ENCODE data around the gene ESRRG.

Gene ESRRG

DNA sequence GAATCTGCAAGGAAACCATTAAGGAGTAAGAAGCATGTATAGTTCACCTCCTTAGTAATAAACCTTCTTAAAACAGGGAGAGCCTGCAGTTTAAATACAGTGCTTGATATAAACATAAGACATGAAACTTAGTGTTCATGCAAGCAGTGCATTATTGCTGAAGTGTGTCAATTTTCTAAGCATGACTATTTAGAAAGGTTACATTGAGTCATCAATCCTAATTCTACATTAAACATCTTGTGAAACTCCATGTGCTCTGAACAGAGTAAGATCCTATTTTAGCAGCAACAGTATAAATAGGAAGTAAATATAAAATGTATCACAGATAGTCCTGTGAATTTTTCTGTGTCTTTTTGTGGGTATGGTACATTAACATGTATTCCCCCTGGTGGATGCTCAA is 135.5 kb downstream of the ESRRG start:
- Histone ChIP-seq H3K27ac (ENCODE audit: insufficient read depth, low read length, poor library complexity, severe bottlenecking) (no peak overlapping the region), H3K36me3 (ENCODE audit: control insufficient read depth, insufficient read depth, low read length) (no peaks in the 10 kb centered on the region), H3K27me3 (replicated peaks; ENCODE audit: control insufficient read depth, insufficient read depth, low read length, poor library complexity, severe bottlenecking) (no peaks in the 10 kb centered on the region), H3K4me1 (ENCODE audit: control insufficient read depth, insufficient read depth, low read length, poor library complexity, severe bottlenecking) (no peaks in the 10 kb centered on the region), H3K4me3 (ENCODE audit: insufficient read depth, low read depth, low read length, poor library complexity, severe bottlenecking) (no peak overlapping the region), H3K9me3 (ENCODE audit: control insufficient read depth, low read length) (no peaks in the 10 kb centered on the region)
- no peak for DNase-seq

DNA sequence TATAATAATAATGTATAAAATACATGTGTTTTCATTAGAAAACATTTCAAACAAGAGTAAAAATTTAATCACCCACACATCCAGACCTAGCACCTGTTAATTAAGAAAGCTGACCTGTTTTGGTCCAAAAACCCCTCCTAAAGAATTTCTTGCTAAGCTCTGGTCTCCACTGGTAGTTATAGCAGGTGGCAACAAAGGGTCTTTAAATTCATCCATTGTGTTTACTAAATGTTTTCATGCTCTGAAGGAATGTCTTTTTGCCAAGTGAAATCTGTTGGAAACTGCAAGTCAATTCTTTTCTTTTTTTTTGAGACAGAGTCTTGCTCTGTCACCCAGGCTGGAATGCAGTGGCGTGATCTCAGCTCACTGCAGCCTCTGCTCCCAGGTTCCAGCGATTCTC is 141.1 kb downstream of the ESRRG start:
- H3K9me3 ChIP-seq (ENCODE audit: control insufficient read depth, low read length): no peaks in the 10 kb centered on the region
- H3K36me3 ChIP-seq (ENCODE audit: control insufficient read depth, insufficient read depth, low read length): no peaks in the 10 kb centered on the region
- H3K27ac ChIP-seq (ENCODE audit: insufficient read depth, low read length, poor library complexity, severe bottlenecking): no peak overlapping the region
- H3K4me1 ChIP-seq (ENCODE audit: control insufficient read depth, insufficient read depth, low read length, poor library complexity, severe bottlenecking): no peaks in the 10 kb centered on the region
- H3K4me3 ChIP-seq (ENCODE audit: insufficient read depth, low read depth, low read length, poor library complexity, severe bottlenecking): no peak overlapping the region
- no peak for DNase-seq
- H3K27me3 ChIP-seq (replicated peaks; ENCODE audit: control insufficient read depth, insufficient read depth, low read length, poor library complexity, severe bottlenecking): no peaks in the 10 kb centered on the region

DNA sequence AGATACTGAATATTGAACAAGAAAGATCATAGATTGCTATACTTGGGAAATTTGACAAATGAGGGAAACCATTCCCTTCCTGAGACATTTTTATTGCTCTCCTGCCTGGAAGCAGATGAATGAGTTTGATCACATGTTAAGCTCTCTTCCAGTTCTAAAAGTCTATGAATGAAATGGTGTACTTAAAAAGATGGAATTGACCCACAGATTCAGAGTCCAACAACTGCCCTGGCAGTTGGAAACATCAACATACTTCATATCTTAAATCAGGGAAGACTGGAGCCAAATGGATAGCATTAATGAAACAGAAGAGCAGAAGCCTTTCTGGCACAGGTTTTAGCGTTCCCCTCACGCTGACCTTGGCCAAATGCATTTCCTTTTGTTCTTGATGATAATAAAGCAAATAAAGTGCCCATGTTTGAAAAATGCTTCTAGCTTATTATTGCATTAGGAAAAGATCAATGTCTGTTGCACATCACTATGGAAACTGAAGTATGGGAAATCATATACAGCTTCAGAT is 142.6 kb downstream of the ESRRG start:
- H3K9me3 ChIP-seq (ENCODE audit: control insufficient read depth, low read length): no peaks in the 10 kb centered on the region
- no peaks in the 10 kb centered on the region for H3K4me1 ChIP-seq (ENCODE audit: control insufficient read depth, insufficient read depth, low read length, poor library complexity, severe bottlenecking)
- H3K27ac ChIP-seq (ENCODE audit: insufficient read depth, low read length, poor library complexity, severe bottlenecking): no peak overlapping the region
- H3K36me3 ChIP-seq (ENCODE audit: control insufficient read depth, insufficient read depth, low read length): no peaks in the 10 kb centered on the region
- DNase-seq: no peak
- H3K27me3 ChIP-seq (replicated peaks; ENCODE audit: control insufficient read depth, insufficient read depth, low read length, poor library complexity, severe bottlenecking): no peaks in the 10 kb centered on the region
- no peak overlapping the region for H3K4me3 ChIP-seq (ENCODE audit: insufficient read depth, low read depth, low read length, poor library complexity, severe bottlenecking)

DNA sequence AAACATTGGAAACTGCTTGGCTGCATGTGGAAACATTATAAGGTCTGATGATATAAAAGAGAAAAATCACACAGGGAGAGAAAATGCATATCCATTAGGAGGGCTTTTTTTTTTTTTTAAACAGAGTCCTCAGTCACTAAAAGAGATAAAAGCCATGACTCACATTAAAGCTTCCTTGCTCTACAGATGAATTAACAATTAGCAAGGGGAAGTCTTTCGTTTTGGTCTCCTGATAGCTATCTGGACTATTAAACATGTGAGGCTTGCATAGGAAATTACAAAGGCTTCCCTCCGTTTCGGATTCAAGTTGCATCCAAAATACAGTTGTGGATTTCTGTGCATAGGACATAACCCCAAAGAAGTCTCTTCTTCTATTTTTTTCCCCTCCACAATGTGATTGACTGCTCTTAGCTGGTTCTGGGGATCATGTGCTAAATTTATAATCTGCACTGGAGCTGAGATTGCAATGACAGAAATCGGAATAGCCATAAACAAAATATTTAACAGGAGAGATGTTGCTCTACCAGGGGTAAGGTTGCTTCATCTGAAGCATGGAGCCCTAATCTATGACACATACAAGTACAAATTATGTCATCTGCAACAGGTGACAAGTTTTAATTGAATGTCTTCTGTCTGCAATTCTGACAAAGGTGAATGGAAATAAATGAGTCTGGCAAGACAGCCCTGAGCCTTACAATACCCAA is 146.8 kb downstream of the ESRRG start:
- Histone ChIP-seq H3K27ac (ENCODE audit: insufficient read depth, low read length, poor library complexity, severe bottlenecking) (no peak overlapping the region), H3K27me3 (replicated peaks; ENCODE audit: control insufficient read depth, insufficient read depth, low read length, poor library complexity, severe bottlenecking) (no peaks in the 10 kb centered on the region), H3K4me1 (ENCODE audit: control insufficient read depth, insufficient read depth, low read length, poor library complexity, severe bottlenecking) (no peaks in the 10 kb centered on the region), H3K36me3 (ENCODE audit: control insufficient read depth, insufficient read depth, low read length) (no peaks in the 10 kb centered on the region), H3K9me3 (ENCODE audit: control insufficient read depth, low read length) (no peaks in the 10 kb centered on the region), H3K4me3 (ENCODE audit: insufficient read depth, low read depth, low read length, poor library complexity, severe bottlenecking) (no peak overlapping the region)
- no peak for DNase-seq

DNA sequence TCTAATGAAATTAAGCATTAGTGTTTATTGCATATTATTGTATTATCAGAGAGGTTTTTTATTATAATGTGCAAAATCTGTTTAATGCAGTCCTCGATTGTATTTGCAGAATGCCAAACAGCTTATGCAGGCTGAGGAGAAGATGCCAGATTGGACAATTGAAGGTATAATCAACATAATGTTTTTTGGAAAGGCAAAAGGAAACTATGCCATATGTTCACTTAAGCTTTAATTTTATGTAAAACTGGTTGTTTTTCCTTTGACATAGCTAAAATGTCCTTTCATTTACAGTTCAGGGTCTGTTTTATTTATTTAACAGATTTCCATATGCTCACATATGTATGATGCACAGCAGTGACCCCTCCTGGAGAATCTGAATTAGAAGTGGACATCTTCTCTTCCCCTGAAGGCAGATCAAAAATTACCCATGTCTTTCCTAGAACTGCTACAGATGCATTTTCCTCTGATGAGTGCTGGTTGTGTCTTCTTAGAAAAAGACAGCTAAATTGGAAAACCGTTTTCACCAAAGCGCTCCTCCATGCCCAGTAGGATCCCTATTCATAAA is 156.5 kb downstream of the ESRRG start:
- no peaks in the 10 kb centered on the region for H3K36me3 ChIP-seq (ENCODE audit: control insufficient read depth, insufficient read depth, low read length)
- H3K27ac ChIP-seq (ENCODE audit: insufficient read depth, low read length, poor library complexity, severe bottlenecking): no peak overlapping the region
- H3K4me1 ChIP-seq (ENCODE audit: control insufficient read depth, insufficient read depth, low read length, poor library complexity, severe bottlenecking): no peaks in the 10 kb centered on the region
- H3K9me3 ChIP-seq (ENCODE audit: control insufficient read depth, low read length): no peaks in the 10 kb centered on the region
- no peak for DNase-seq
- H3K4me3 ChIP-seq (ENCODE audit: insufficient read depth, low read depth, low read length, poor library complexity, severe bottlenecking): no peak overlapping the region
- H3K27me3 ChIP-seq (replicated peaks; ENCODE audit: control insufficient read depth, insufficient read depth, low read length, poor library complexity, severe bottlenecking): no peaks in the 10 kb centered on the region

DNA sequence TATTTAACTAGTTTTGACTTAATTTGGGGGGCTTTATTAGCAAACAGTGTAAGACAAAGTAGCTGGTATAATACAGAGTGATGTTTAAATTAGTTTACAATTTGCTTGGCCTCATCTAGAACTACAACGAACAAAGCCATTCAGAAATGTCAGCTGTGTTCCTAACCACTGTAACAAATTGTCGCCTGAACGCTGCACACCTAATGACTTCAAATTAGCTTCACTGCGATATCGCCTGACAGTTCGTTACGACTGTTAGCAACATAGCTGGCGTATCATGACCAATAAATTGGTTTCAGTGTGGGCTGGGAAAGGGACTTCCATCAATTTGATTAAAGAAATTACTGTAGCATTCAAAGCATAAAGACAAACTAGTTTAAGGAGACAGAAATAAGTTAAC is 160.1 kb downstream of the ESRRG start:
- no peak overlapping the region for H3K27ac ChIP-seq (ENCODE audit: insufficient read depth, low read length, poor library complexity, severe bottlenecking)
- no peaks in the 10 kb centered on the region for H3K4me1 ChIP-seq (ENCODE audit: control insufficient read depth, insufficient read depth, low read length, poor library complexity, severe bottlenecking)
- no peak overlapping the region for H3K4me3 ChIP-seq (ENCODE audit: insufficient read depth, low read depth, low read length, poor library complexity, severe bottlenecking)
- no peaks in the 10 kb centered on the region for H3K36me3 ChIP-seq (ENCODE audit: control insufficient read depth, insufficient read depth, low read length)
- no peaks in the 10 kb centered on the region for H3K9me3 ChIP-seq (ENCODE audit: control insufficient read depth, low read length)
- H3K27me3 ChIP-seq (replicated peaks; ENCODE audit: control insufficient read depth, insufficient read depth, low read length, poor library complexity, severe bottlenecking): no peaks in the 10 kb centered on the region
- DNase-seq: no peak

DNA sequence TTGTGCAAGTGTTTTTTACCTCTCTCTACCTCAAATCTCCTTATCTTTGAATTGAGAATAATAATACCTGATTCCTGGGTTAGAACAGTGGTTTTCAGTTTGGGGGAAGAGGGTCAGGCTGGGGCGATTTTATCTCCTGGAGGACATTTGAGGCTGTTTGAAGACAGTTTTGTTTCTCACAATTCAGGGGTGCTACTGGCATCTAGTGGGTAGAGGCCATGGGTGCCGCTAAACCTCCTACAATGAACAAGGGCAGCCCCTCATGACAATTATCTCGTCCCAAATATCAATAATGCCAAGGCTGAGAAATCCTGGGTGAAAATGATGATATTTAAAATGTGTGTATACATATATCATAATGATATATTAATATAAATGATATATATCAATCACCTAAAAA is 160.8 kb downstream of the ESRRG start:
- Histone ChIP-seq H3K4me3 (ENCODE audit: insufficient read depth, low read depth, low read length, poor library complexity, severe bottlenecking) (no peak overlapping the region), H3K27me3 (replicated peaks; ENCODE audit: control insufficient read depth, insufficient read depth, low read length, poor library complexity, severe bottlenecking) (no peaks in the 10 kb centered on the region)
- no peak for DNase-seq

DNA sequence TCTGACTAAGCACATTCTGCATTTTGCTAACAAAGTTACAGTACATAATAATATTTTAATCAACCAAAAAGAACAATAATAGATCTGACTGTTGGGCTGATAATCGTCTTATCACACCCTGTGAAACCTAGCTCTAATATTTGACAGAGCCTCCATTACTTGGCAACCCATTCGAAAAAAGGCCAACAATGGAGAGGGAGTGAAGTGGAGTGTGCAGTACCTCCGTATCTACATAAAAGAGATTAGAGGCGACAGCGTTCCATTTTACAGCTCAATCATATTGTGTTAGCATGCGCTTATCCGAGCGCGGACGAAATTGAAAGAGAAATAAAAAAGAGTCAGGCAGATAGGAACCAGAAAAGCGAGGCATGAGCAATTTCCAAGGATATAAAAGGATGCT is 162.7 kb downstream of the ESRRG start:
- Histone ChIP-seq H3K27me3 (replicated peaks; ENCODE audit: control insufficient read depth, insufficient read depth, low read length, poor library complexity, severe bottlenecking) (no peaks in the 10 kb centered on the region), H3K9me3 (ENCODE audit: control insufficient read depth, low read length) (no peaks in the 10 kb centered on the region), H3K36me3 (ENCODE audit: control insufficient read depth, insufficient read depth, low read length) (no peaks in the 10 kb centered on the region), H3K4me3 (ENCODE audit: insufficient read depth, low read depth, low read length, poor library complexity, severe bottlenecking) (no peak overlapping the region), H3K27ac (ENCODE audit: insufficient read depth, low read length, poor library complexity, severe bottlenecking) (no peak overlapping the region), H3K4me1 (ENCODE audit: control insufficient read depth, insufficient read depth, low read length, poor library complexity, severe bottlenecking) (no peaks in the 10 kb centered on the region)
- DNase-seq: no peak

More for the DNA sequence above, 160.8 kb downstream of the ESRRG start:
- Histone ChIP-seq H3K27ac (ENCODE audit: insufficient read depth, low read length, poor library complexity, severe bottlenecking) (no peak overlapping the region), H3K36me3 (ENCODE audit: control insufficient read depth, insufficient read depth, low read length) (no peaks in the 10 kb centered on the region), H3K9me3 (ENCODE audit: control insufficient read depth, low read length) (no peaks in the 10 kb centered on the region), H3K4me1 (ENCODE audit: control insufficient read depth, insufficient read depth, low read length, poor library complexity, severe bottlenecking) (no peaks in the 10 kb centered on the region)

DNA sequence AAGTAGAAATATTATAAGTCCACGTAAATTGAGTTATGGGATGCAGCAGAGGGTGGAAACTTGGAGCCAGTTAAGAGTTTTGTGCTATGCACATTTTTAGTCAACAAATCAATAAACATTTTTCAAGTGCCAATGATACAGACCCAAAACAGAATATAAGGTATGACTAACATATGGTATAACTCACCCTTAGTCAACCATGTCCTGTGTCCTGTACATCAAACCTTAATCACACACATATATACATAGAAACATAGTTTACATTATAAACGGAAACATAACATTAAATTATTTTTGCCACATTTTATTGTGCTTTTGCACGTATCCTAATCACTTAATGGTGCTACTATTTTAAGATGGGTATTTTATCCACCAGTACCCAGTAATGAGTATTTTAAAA is 163.9 kb downstream of the ESRRG start:
- Histone ChIP-seq H3K4me3 (ENCODE audit: insufficient read depth, low read depth, low read length, poor library complexity, severe bottlenecking) (no peak overlapping the region), H3K9me3 (ENCODE audit: control insufficient read depth, low read length) (no peaks in the 10 kb centered on the region), H3K36me3 (ENCODE audit: control insufficient read depth, insufficient read depth, low read length) (no peaks in the 10 kb centered on the region), H3K27ac (ENCODE audit: insufficient read depth, low read length, poor library complexity, severe bottlenecking) (no peak overlapping the region), H3K27me3 (replicated peaks; ENCODE audit: control insufficient read depth, insufficient read depth, low read length, poor library complexity, severe bottlenecking) (no peaks in the 10 kb centered on the region), H3K4me1 (ENCODE audit: control insufficient read depth, insufficient read depth, low read length, poor library complexity, severe bottlenecking) (no peaks in the 10 kb centered on the region)
- DNase-seq: no peak

DNA sequence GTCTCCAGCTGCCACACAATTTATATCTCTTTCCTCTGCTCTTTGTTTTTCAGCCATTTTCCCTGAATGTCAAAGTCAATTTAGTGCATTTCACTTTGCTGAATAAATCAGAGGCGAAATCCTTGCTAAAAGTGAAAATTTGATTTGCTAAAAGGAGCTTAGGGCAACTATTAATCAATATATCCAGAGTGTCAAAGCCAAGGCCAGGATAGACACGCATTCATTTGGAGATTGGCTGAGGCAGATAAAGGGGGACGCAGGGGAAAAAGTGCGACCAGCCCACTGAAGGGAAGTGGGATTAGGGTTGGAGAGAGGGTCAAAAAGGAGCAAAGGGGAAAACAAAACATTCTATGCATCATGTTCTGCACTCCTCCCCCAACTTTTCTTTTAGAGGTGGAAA is 167.6 kb downstream of the ESRRG start:
- no peak for DNase-seq
- H3K9me3 ChIP-seq (ENCODE audit: control insufficient read depth, low read length): no peaks in the 10 kb centered on the region
- no peak overlapping the region for H3K4me3 ChIP-seq (ENCODE audit: insufficient read depth, low read depth, low read length, poor library complexity, severe bottlenecking)

More for the DNA sequence above, 167.6 kb downstream of the ESRRG start:
- H3K36me3 ChIP-seq (ENCODE audit: control insufficient read depth, insufficient read depth, low read length): no peaks in the 10 kb centered on the region
- H3K4me1 ChIP-seq (ENCODE audit: control insufficient read depth, insufficient read depth, low read length, poor library complexity, severe bottlenecking): no peaks in the 10 kb centered on the region
- no peaks in the 10 kb centered on the region for H3K27me3 ChIP-seq (replicated peaks; ENCODE audit: control insufficient read depth, insufficient read depth, low read length, poor library complexity, severe bottlenecking)
- H3K27ac ChIP-seq (ENCODE audit: insufficient read depth, low read length, poor library complexity, severe bottlenecking): no peak overlapping the region
